Muscle layer of colon (tissue), 2 donors: Measurements from ENCODE around the gene PRSS16.

ENCODE experiments used
- H3K27ac ChIP-seq: one replicate; pipeline ENCODE4 v1.7.0; 2013; ENCODE audit warnings: low read depth, mild to moderate bottlenecking, low read length, moderate library complexity
- H3K27me3 ChIP-seq, 2 donors: one replicate each; pipeline ENCODE4 v1.7.0; 2013; ENCODE audit warnings: low read length in 2 of 2, mild to moderate bottlenecking in 2 of 2; ENCODE audit not compliant: insufficient read depth in 2 of 2, control insufficient read depth in 1 of 2
- H3K36me3 ChIP-seq: one replicate; pipeline ENCODE4 v1.7.0; 2013; ENCODE audit warnings: mild to moderate bottlenecking, low read length; ENCODE audit not compliant: insufficient read depth
- H3K4me1 ChIP-seq: one replicate; pipeline ENCODE4 v1.7.0; 2013; ENCODE audit warnings: mild to moderate bottlenecking, low read length; ENCODE audit not compliant: insufficient read depth
- H3K4me3 ChIP-seq, 2 donors: one replicate each; pipeline ENCODE4 v1.7.0; 2013; ENCODE audit warnings: low read length in 2 of 2, low read depth in 1 of 2, mild to moderate bottlenecking in 1 of 2, moderate library complexity in 1 of 2
- H3K9ac ChIP-seq: one replicate; pipeline ENCODE4 v1.7.0; 2013; ENCODE audit warnings: low read length
- H3K9me3 ChIP-seq: one replicate; pipeline ENCODE4 v1.7.0; 2013; ENCODE audit warnings: mild to moderate bottlenecking, low read length
- donor health status: abdominal sarcoma.
- donor health status: Adenocarcinoma of cecum.

Gene PRSS16

GRCh38 chr6:27224729-27225128 lies 22.8 kb upstream of the PRSS16 start:
- Histone ChIP-seq H3K9me3 (no peaks in the 10 kb centered on the region), H3K4me1 (no peaks in the 10 kb centered on the region), H3K9ac (no peak overlapping the region), H3K27ac (no peak overlapping the region), H3K4me3 (no peak overlapping the region), H3K36me3 (no peaks in the 10 kb centered on the region), H3K27me3 (peaks cover 0 to 6% of the 10 kb centered on the region in 2 donors)

DNA sequence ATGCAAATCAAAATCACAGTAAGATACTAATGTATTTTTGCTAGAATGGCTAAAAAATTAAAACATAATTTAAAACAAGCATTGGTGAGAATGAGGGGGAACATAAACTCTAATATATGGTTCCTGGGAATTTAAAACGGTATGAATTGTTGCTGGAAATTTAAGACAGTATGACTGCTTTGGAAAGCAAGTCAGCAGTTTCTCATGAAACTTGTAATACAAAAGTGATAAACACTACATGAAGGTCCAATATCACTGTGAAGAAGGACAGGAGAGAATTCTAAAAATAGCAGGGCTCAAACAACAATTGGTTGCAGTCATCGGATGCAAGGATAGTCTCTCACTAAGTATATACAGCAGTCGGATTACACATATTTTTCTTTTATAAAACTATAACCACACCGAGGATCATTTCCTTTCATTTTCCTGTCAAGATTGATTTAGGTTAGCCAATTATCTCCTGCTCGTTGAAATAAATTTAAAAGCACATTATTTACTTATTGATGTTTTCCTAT lies 18.5 kb upstream of the PRSS16 start:
- Histone ChIP-seq H3K27ac (no peak overlapping the region), H3K4me3 (no peak overlapping the region), H3K4me1 (no peaks in the 10 kb centered on the region), H3K27me3 (peaks cover 15 to 16% of the 10 kb centered on the region in 2 donors), H3K36me3 (no peaks in the 10 kb centered on the region), H3K9me3 (no peaks in the 10 kb centered on the region), H3K9ac (no peak overlapping the region)

- no peak overlapping the region for H3K27ac ChIP-seq
- no peaks in the 10 kb centered on the region for H3K4me1 ChIP-seq
- no peaks in the 10 kb centered on the region for H3K36me3 ChIP-seq
- H3K4me3 ChIP-seq: no peak overlapping the region
- H3K27me3 ChIP-seq: peaks cover 15 to 31% of the 10 kb centered on the region in 2 donors
- H3K9ac ChIP-seq: no peak overlapping the region
- H3K9me3 ChIP-seq: no peaks in the 10 kb centered on the region
Observed at GRCh38 chr6:27230758-27231111, 16.8 kb upstream of the PRSS16 start.

DNA sequence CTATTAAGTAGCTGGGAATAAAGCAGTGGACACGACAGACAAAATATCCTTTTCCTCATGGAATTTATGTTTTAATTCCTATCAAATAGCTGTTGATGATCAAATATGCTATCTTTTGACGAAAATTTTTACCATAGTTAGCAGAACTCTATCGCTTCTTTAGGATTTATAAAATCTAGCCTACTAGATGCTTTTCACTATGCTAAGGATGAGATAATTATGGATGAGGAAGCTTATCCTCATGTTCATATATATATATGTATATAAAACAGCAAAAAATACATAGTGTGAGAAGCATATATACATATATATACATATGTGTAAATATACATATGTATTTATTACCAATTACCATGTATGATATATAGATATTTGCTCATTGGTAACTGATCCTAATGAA lies 12.9 kb upstream of the PRSS16 start:
- H3K4me3 ChIP-seq: no peak overlapping the region
- H3K9ac ChIP-seq: no peak overlapping the region
- H3K4me1 ChIP-seq: no peaks in the 10 kb centered on the region
- no peaks in the 10 kb centered on the region for H3K36me3 ChIP-seq
- H3K9me3 ChIP-seq: peaks cover 9% of the 10 kb centered on the region
- peaks cover 40 to 56% of the 10 kb centered on the region in 2 donors for H3K27me3 ChIP-seq
- H3K27ac ChIP-seq: no peak overlapping the region

DNA sequence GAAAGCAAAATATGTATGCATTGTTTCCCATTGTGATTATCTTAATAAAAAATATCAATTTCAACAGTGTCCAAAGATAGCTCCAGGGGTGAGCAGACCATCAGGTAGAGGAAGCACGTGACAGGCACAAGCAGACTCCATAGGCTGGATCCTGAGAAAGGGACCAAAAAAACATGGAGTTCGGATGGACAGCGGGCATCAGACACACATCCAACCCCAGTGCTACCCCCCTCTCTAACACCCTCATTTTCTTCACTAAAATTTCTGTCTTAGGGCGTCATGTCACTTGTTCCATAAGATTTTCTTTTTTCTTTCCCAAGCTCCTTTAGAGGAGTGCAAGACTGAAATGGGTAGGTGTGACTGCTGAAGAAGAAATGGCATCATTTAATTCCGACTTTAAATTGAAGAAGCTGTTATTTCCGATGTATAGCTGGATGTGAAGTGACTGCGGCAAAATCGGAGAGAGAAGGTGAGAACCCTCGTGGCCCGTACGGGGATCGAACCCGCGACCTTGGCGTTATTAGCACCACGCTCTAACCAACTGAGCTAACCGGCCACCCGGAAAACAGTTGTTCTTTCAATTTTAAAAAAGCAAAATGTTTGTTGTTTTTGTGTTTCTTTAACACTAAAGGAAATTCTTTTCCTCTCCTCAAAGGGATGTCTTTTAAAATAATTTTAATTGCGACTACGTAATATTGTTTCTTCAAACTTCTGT lies 10.3 kb upstream of the PRSS16 start:
- Histone ChIP-seq H3K27ac (no peak overlapping the region), H3K4me3 (no peak overlapping the region), H3K27me3 (peaks cover 33 to 60% of the 10 kb centered on the region in 2 donors), H3K9ac (no peak overlapping the region), H3K36me3 (no peaks in the 10 kb centered on the region), H3K9me3 (peaks cover 9% of the 10 kb centered on the region), H3K4me1 (no peaks in the 10 kb centered on the region)

DNA sequence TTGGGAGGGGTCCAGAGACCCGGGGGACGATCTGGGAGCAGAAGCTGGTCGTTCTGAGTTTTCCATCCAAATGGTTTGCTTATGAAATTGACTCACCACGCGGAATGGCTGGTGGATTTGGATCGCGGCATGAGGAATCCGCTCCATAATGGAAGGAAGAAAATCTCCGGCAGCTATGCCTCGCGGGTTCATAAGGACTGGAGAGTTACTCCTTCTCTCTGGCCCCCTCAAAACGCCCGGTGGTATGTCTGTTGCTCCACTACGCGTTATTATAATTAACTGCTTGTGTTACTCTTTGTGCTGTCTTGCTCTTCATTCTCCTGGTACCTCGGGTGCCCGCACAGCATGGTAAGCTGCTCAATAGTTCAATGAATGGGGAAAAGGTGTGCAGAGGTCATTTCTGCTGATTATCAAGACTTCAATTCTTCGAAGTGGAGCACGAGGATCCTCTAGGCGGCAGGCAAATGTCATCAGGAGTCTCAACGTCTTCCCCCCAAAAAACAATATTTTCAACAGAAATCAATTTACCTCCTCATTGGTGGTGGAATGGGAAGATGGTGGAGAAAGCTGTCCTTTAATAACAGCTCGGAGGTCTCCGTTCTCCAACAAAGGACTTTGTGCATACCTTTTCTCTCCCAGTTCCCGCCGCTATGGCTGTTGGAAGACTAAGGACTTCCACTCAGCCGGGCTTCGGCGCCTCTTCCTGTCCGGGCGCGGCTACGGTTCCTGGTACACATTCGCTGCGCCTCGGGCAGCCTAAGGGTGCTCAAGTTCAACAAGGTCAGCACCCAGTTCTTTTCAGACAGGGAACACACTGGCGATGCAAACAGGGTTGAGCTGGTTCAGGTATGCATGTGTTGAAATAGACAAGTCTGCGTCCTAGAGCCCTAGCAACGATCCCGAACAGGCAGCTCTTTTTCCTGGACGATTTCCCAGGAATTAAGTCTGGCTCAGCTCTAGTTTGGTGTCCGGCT lies 9.2 kb upstream of the PRSS16 start:
- Histone ChIP-seq H3K9me3 (peaks cover 9% of the 10 kb centered on the region), H3K27ac (no peak overlapping the region), H3K9ac (no peak overlapping the region), H3K36me3 (no peaks in the 10 kb centered on the region), H3K4me1 (no peaks in the 10 kb centered on the region), H3K27me3 (peaks cover 32 to 60% of the 10 kb centered on the region in 2 donors), H3K4me3 (peak overlapping the region in 1 of 2 donors; percentile 11)

- Histone ChIP-seq H3K9ac (no peak overlapping the region), H3K36me3 (no peaks in the 10 kb centered on the region), H3K9me3 (peaks cover 9% of the 10 kb centered on the region), H3K4me1 (no peaks in the 10 kb centered on the region), H3K27ac (no peak overlapping the region), H3K27me3 (peaks cover 25 to 55% of the 10 kb centered on the region in 2 donors), H3K4me3 (no peak overlapping the region)
Observed at GRCh38 chr6:27239258-27239657, 8.2 kb upstream of the PRSS16 start.

- Histone ChIP-seq H3K27ac (no peak overlapping the region), H3K36me3 (no peaks in the 10 kb centered on the region), H3K27me3 (peaks cover 26 to 39% of the 10 kb centered on the region in 2 donors), H3K9me3 (peaks cover 9% of the 10 kb centered on the region), H3K4me1 (no peaks in the 10 kb centered on the region), H3K9ac (no peak overlapping the region), H3K4me3 (no peak overlapping the region)
Observed at GRCh38 chr6:27241443-27241842, 6.1 kb upstream of the PRSS16 start.

GRCh38 chr6:27242589-27243265 lies 4.8 kb upstream of the PRSS16 start:
- Histone ChIP-seq H3K27me3 (peaks cover 16 to 36% of the 10 kb centered on the region in 2 donors), H3K9me3 (peaks cover 4% of the 10 kb centered on the region), H3K4me1 (no peaks in the 10 kb centered on the region), H3K4me3 (no peak overlapping the region), H3K9ac (no peak overlapping the region), H3K27ac (no peak overlapping the region), H3K36me3 (no peaks in the 10 kb centered on the region)

DNA sequence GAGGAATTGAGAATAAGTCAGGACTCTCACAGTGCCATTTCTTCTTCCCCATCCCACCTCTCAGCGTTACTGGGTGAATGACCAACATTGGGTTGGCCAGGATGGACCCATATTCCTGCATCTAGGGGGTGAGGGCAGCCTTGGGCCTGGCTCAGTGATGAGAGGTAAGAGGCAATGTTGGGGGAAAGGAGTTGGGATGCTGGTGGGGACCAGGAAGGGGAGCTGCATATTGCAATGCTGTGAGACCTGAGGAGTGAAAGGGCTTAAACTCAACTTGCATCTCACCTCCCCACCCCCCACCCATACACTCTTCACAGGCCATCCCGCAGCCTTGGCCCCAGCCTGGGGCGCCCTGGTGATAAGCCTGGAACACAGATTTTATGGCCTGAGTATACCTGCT lies 1.3 kb downstream of the PRSS16 start:
- Histone ChIP-seq H3K9me3 (no peaks in the 10 kb centered on the region), H3K9ac (no peak overlapping the region), H3K27ac (no peak overlapping the region), H3K36me3 (no peaks in the 10 kb centered on the region), H3K27me3 (peaks cover 40 to 43% of the 10 kb centered on the region in 2 donors), H3K4me3 (no peak overlapping the region), H3K4me1 (peaks cover 3% of the 10 kb centered on the region)
